HG03520 (cell line): ENCODE data around the gene TMEM253.

Experiments
- ATAC-seq: cut with Tn5 transposase; IDR thresholded peaks from one replicate; pipeline ENCODE4 v1.9.1; 2021; ENCODE audit warnings: mild to moderate bottlenecking, moderate library complexity; ENCODE audit not compliant: unreplicated experiment

TMEM253 gene

GRCh38 chr14:21100931-21101330 lies at the start of gene TMEM253:
TSS of gene TMEM253 (plus strand) at chr14:21101066. CDS start at chr14:21101344, 278 bp downstream.
- ATAC-seq = no peak

GRCh38 chr14:21053184-21054122 lies 47.4 kb upstream of the TMEM253 start:
- ATAC-seq = no peak

- no peak for ATAC-seq
Measured at GRCh38 chr14:21054123-21054767, 46.6 kb upstream of the TMEM253 start.

GRCh38 chr14:21054768-21055145 lies 46.1 kb upstream of the TMEM253 start:
- no peak for ATAC-seq

- no peak for ATAC-seq
Measured at GRCh38 chr14:21055432-21056117, 45.3 kb upstream of the TMEM253 start.

GRCh38 chr14:21056520-21057163 lies 44.2 kb upstream of the TMEM253 start:
- no peak for ATAC-seq

GRCh38 chr14:21057803-21058675 lies 42.8 kb upstream of the TMEM253 start, which contains the start of gene RNASE8:
TSS of gene RNASE8 (plus strand) at chr14:21057822. CDS start at chr14:21057893, 71 bp downstream.
- ATAC-seq = no peak

GRCh38 chr14:21058903-21059302 lies 42.0 kb upstream of the TMEM253 start:
- ATAC-seq = no peak

GRCh38 chr14:21059842-21060613 lies 40.8 kb upstream of the TMEM253 start:
- no peak for ATAC-seq

GRCh38 chr14:21060614-21061346 lies 40.1 kb upstream of the TMEM253 start:
- no peak for ATAC-seq

GRCh38 chr14:21061347-21061668 lies 39.6 kb upstream of the TMEM253 start:
- ATAC-seq = no peak

- ATAC-seq = no peak
Measured at GRCh38 chr14:21063479-21063878, 37.4 kb upstream of the TMEM253 start.

GRCh38 chr14:21066882-21067502 lies 33.9 kb upstream of the TMEM253 start:
- no peak for ATAC-seq

- ATAC-seq = no peak
Measured at GRCh38 chr14:21068521-21069387, 32.1 kb upstream of the TMEM253 start.

GRCh38 chr14:21069388-21070082 lies 31.3 kb upstream of the TMEM253 start:
- no peak for ATAC-seq

GRCh38 chr14:21070083-21070609 lies 30.7 kb upstream of the TMEM253 start, which contains the start of gene ARHGEF40:
TSS of gene ARHGEF40 (plus strand) at chr14:21070304. CDS start at chr14:21070397, 93 bp downstream.
- no peak for ATAC-seq
